ENCODE measurements around the gene PDLIM1. TPM values are rescaled to one million over a fixed set of nuclear protein-coding genes. Genes with fewer than 3 reads are reported as not detected.

Gene PDLIM1
- total and polyA plus RNA-seq, 2 of the 8 experiments (the other 6 are each of a cell fraction or from before 2014, with no cell fraction given): 169 to 245 TPM

DNA sequence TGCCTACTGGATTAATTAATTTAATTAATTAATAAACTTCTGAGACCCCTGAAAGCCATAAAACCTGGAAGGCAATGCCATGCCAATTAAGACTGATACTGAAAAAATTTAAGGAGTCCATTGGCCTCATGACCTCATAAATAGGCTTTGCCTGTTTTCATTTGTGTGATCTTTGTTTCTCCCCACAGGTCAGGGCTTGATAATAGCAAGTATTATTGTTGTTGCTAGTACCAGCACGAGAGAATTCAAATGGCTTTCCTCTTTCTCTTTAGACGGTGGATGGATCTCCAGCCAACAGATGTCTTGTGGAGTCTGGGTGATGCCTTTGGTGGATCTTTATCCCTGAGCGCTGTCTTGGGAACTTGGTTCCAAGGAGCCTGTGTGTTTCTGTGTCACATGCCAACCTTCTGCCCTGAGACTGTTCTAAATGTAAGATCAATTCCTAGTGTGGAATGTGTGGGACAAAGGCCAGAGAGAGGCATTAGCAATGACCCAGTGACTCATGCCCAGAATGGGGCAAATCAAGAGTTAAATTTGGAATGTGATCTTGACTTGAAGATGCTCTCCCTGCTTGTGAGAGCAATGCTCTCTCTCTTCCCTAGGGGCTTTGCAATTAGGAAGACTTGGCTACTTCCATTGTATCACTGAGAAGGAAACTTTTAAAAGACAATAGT lies 79.1 kb downstream of the PDLIM1 start:
- Histone ChIP-seq H4K91ac (replicated peaks; ENCODE audit: insufficient read length, low read length) (no peak overlapping the region), H3K23me2 (ENCODE audit: low read depth, low read length) (no peaks in the 10 kb centered on the region), H2BK20ac (ENCODE audit: low read length) (peak overlapping the region; percentile 7; the same call in 1 of the 2 replicates), H3K27ac (ENCODE audit: low read depth, low read length) (no peak overlapping the region), H2AK5ac (ENCODE audit: low read depth, low read length) (no peak overlapping the region), H3K27me3 (replicated peaks in 1 of 4; ENCODE audit: control insufficient read depth in 3 of 4, extremely low read depth in 1 of 4, insufficient read depth in 3 of 4, low read length in 3 of 4) (no peaks in the 10 kb centered on the region), H4K8ac (ENCODE audit: extremely low read depth, insufficient read depth, low read length) (no peak overlapping the region), H3K56ac (replicated peaks; ENCODE audit: insufficient read length, low read depth, low read length) (no peak overlapping the region), H3K79me1 (ENCODE audit: low read depth, low read length) (no peaks in the 10 kb centered on the region), H2BK120ac (replicated peaks; ENCODE audit: low read depth, low read length) (no peak overlapping the region), H3K9ac (replicated peaks in 1 of 4; ENCODE audit: extremely low read depth in 1 of 4, low read depth in 3 of 4, low read length in 3 of 4) (0 out of 7 replicates have a peak overlapping the region, but pooled peaks of 1 of the 4 experiments have one; percentile 6), H4K20me1 (replicated peaks in 1 of 2; ENCODE audit: control insufficient read depth in 1 of 2, insufficient read depth in 2 of 2, low read length in 2 of 2) (no peaks in the 10 kb centered on the region), H2BK12ac (ENCODE audit: low read depth, low read length) (no peak overlapping the region), H3K4me1 (replicated peaks in 1 of 4; ENCODE audit: control insufficient read depth in 3 of 4, insufficient read depth in 4 of 4, low read length in 3 of 4) (peaks cover 0 to 5% (median 3%) of the 10 kb centered on the region in 4 experiments; a peak in 5 of 7 replicates), H3K36me3 (ENCODE audit: control insufficient read depth in 2 of 4, insufficient read depth in 4 of 4, low read length in 3 of 4) (no peaks in the 10 kb centered on the region), H3K79me2 (ENCODE audit: control insufficient read depth in 1 of 2, insufficient read depth in 2 of 2, low read length in 2 of 2) (no peaks in the 10 kb centered on the region), H3K4ac (replicated peaks; ENCODE audit: insufficient read length, low read depth, low read length) (no peak overlapping the region), H4K5ac (ENCODE audit: insufficient read length, low read depth, low read length) (no peak overlapping the region), H3K23ac (ENCODE audit: insufficient read length) (no peak overlapping the region), H3K4me2 (ENCODE audit: insufficient read depth in 1 of 2, low read depth in 2 of 2, low read length in 2 of 2) (no peak overlapping the region), H3K4me3 (ENCODE audit: extremely low read depth in 1 of 4, insufficient read depth in 2 of 4, low read depth in 3 of 4, low read length in 4 of 4) (no peak overlapping the region), H2BK15ac (ENCODE audit: low read length) (no peak overlapping the region), H2BK5ac (ENCODE audit: low read depth, low read length) (no peak overlapping the region; the same call in 1 of the 2 replicates), H3K18ac (ENCODE audit: extremely low read depth, low read length) (no peak overlapping the region; the same call in 1 of the 2 replicates), H3K14ac (ENCODE audit: insufficient read length) (no peak overlapping the region), H2AFZ (ENCODE audit: low read length) (no peak overlapping the region), H3K9me3 (ENCODE audit: insufficient read depth in 2 of 2, low read depth in 1 of 2, low read length in 1 of 2) (no peaks in the 10 kb centered on the region)
- FAIRE-seq (no peak), DNase-seq (ENCODE audit: low read depth in 1 of 2, low spot score in 2 of 2) (no peak)
- ChIA-PET CTCF (ENCODE audit: partially characterized antibody) (interaction anchor here (1.0 to 3.0 kb wide), 7 partner anchors 10 to 151 kb away, joined by 3 to 18 read pairs (median 4); no protein-coding TSS in a partner anchor), POLR2A (ENCODE audit: partially characterized antibody) (interaction anchor here (1.0 to 3.4 kb wide), 4 partner anchors 18 to 30 kb away, joined by 3 to 27 read pairs (median 5); no protein-coding TSS in a partner anchor)
- 86% methylated on average over 3 of the region's 3 CpGs; no CpG with 5 or more reads in 1 of the 2 experiments for WGBS, 2 experiments (ENCODE audit: extremely low coverage in 1 of 2, insufficient coverage in 1 of 2, insufficient read length in 1 of 2, insufficient replicate concordance in 2 of 2, low coverage in 1 of 2, low lambda C conversion rate in 2 of 2, missing lambda C conversion rate in 1 of 2)
- TF ChIP-seq KDM5A (IDR thresholded peaks at IDR 0.05; ENCODE audit: low read length) (no peak), PHF8 (conservative IDR thresholded peaks at IDR 0.05; ENCODE audit: low read depth, low read length) (no peak), YY1 (IDR thresholded peaks at IDR 0.05; ENCODE audit: low read depth, low read length) (no peak), ATF3 (IDR thresholded peaks at IDR 0.05; ENCODE audit: insufficient read depth, low read depth, low read length) (no peak), EGR1 (IDR thresholded peaks at IDR 0.05; ENCODE audit: borderline replicate concordance, low read depth, low read length) (no peak), BCL11A (IDR thresholded peaks at IDR 0.05; ENCODE audit: low read depth in 2 of 2, low read length in 2 of 2) (no peak), JUN (IDR thresholded peaks at IDR 0.05; ENCODE audit: low read depth, low read length) (no peak), RAD21 (IDR thresholded peaks at IDR 0.05 in 1 of 2, conservative IDR thresholded peaks at IDR 0.05 in 1 of 2; ENCODE audit: low read depth in 2 of 2, low read length in 2 of 2) (no peak), POLR2AphosphoS5 (IDR thresholded peaks at IDR 0.05; ENCODE audit: low read depth, low read length) (no peak), CTBP2 (IDR thresholded peaks at IDR 0.05; ENCODE audit: borderline replicate concordance, insufficient read depth, insufficient read length, low read length) (no peak), BACH1 (IDR thresholded peaks at IDR 0.05; ENCODE audit: low read length) (no peak), GTF2F1 (IDR thresholded peaks at IDR 0.05; ENCODE audit: borderline replicate concordance, low read depth, low read length) (no peak)

Measured in H1 (cell line).